ENCODE measurements around the gene PLEKHN1. TPM values are rescaled to one million over a fixed set of nuclear protein-coding genes. Genes with fewer than 3 reads are reported as not detected.

The PLEKHN1 gene
- total and polyA plus RNA-seq, 2 donors (not counting 3 experiments of a cell fraction or from before 2014, with no cell fraction given), result 0.29 to 0.88 TPM

DNA sequence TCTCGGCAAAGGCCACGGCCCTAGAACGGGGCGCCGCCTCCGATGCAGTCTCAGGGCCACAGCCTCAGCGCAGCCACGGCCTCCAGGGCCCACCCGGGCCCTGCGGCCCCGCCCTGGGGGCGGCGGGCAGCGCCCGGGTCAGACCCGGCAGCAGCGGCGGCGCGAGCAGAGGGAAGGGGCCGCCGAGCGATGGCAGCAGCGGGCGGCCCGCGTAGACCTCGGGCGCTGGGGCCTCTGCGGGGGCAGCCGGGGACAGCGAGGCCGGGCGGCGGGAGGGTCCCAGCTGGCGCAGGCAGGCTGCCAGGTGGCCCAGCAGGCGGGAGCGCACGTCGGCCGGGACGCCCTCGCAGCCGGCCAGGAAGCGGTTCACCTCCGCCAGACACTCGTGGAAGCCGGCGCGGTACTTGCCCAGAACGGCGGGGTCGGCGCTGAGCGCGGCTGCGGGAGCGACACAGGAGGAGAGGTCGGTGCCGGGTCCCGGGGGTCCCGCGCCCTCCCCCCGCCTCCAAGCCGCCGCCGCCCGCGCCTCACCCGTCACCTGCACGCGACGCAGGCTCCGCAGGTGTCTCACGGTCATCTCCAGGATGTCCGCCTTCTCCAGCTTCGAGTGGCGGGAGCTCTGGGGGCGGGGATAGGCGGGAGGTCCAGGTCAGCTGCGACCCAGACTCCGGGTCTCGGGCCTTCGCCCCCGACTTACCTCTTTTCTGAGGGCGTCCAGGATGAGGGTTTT is 32.9 kb downstream of the PLEKHN1 start:
- DNase-seq (ENCODE audit: low read depth, low spot score) (no peak), FAIRE-seq (peak; percentile 15)
- Histone ChIP-seq H3K4me1 (ENCODE audit: control insufficient read depth, extremely low read depth, insufficient read depth, low read length) (peaks cover 9% of the 10 kb centered on the region), H3K36me3 (ENCODE audit: control insufficient read depth in 2 of 2, extremely low read depth in 1 of 2, insufficient read depth in 2 of 2, low read length in 2 of 2) (no peaks in the 10 kb centered on the region), H3K9me1 (replicated peaks; ENCODE audit: control insufficient read depth, extremely low read depth, insufficient read depth, low read length) (no peaks in the 10 kb centered on the region), H3K9ac (replicated peaks; ENCODE audit: extremely low read depth, insufficient read depth, low read length) (peak overlapping the region; percentile 91), H3K27ac (ENCODE audit: insufficient read depth, low read depth, low read length) (no peak overlapping the region), H3K27me3 (ENCODE audit: control insufficient read depth in 2 of 2, insufficient read depth in 2 of 2, low read length in 2 of 2) (peaks cover 0 to 19% of the 10 kb centered on the region in 2 experiments), H3K79me2 (ENCODE audit: control insufficient read depth, insufficient read depth, low read length) (no peaks in the 10 kb centered on the region), H4K20me1 (replicated peaks; ENCODE audit: control insufficient read depth, extremely low read depth, insufficient read depth, low read length) (no peaks in the 10 kb centered on the region), H3K9me3 (replicated peaks; ENCODE audit: control insufficient read depth, insufficient read depth, low read length) (no peaks in the 10 kb centered on the region), H2AFZ (ENCODE audit: low read depth, low read length) (peak overlapping the region; percentile 50), H3K4me2 (ENCODE audit: insufficient read depth, low read length) (peak overlapping the region; percentile 72), H3K4me3 (replicated peaks in 1 of 3; ENCODE audit: insufficient read depth in 1 of 3, low read depth in 1 of 3, low read length in 3 of 3) (peak overlapping the region; percentile 11 to 55 (median 51))
- POLR2A ChIA-PET, result no interaction called here
- intact Hi-C loops (cut with micrococcal nuclease), result no loop called here
- TF ChIP-seq, protein P1, sequence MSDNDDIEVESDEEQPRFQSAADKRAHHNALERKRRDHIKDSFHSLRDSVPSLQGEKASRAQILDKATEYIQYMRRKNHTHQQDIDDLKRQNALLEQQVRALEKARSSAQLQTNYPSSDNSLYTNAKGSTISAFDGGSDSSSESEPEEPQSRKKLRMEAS (IDR thresholded peaks at IDR 0.05; ENCODE audit: insufficient read depth, insufficient read length), result no peak
- TF ChIP-seq EZH2 (IDR thresholded peaks at IDR 0.05; ENCODE audit: borderline replicate concordance, low read depth, low read length, severe bottlenecking), result peak; percentile 79
- TSS peak; percentile 32 for BruUV-seq (replicated peaks)
- CTCF ChIA-PET, result interaction anchor here (0.8 to 4.3 kb wide), 2 partner anchors 15 to 19 kb away, joined by 6 to 22 read pairs; partner anchors contain the start of gene AGRN
- dilution Hi-C loops (cut with MboI; ENCODE audit: extremely low pct_ligation_motif_present, low sequenced_read_pairs), result no loop called here

DNA sequence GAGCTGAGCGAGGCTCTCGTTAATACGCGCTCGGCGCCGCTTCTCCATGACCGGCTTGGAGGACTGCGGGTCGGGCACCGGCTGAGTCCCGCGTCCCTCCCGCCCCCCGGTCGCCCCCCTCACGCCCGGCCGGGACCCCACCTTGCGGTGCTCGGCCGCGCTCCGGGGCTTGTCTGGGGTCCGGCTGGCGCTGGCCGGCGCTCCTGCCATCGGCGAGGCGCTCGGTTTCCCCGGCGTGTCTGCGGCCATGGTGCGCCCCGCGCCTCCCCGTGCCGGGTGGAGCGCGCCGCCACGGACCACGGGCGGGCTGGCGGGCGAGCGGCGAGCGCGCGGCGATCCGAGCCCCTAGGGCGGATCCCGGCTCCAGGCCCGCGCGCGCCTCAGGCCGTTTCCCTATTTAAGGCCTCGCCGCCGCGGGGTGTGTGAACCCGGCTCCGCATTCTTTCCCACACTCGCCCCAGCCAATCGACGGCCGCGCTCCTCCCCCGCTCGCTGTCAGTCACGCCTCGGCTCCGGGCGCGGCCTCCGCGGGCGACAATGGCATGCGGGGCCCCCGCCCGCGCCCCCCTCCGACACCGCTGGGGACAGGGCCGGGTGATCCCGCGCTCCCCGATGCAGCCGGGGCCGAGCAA is 33.6 kb downstream of the PLEKHN1 start, which contains the start of gene HES4:
HES4 (minus strand) TSS at position 373 of the 632 bp plus-strand sequence; CDS start at position 249, 124 bp downstream.
- H3K4me2 ChIP-seq (ENCODE audit: insufficient read depth, low read length), result peak within 1 kb of the TSS; percentile 72
- peaks cover 0 to 19% of the 10 kb centered on the region in 2 experiments for H3K27me3 ChIP-seq (ENCODE audit: control insufficient read depth in 2 of 2, insufficient read depth in 2 of 2, low read length in 2 of 2)
- BruUV-seq (replicated peaks), result no TSS peak
- H4K20me1 ChIP-seq (replicated peaks; ENCODE audit: control insufficient read depth, extremely low read depth, insufficient read depth, low read length), result no peaks in the 10 kb centered on the region
- H3K79me2 ChIP-seq (ENCODE audit: control insufficient read depth, insufficient read depth, low read length), result no peaks in the 10 kb centered on the region
- CTCF ChIA-PET, result interaction anchor here (0.8 to 5.7 kb wide), 3 partner anchors 14 to 18 kb away, joined by 6 to 41 read pairs (median 22); partner anchors contain the start of genes AGRN and ISG15
- dilution Hi-C loops (cut with MboI; ENCODE audit: extremely low pct_ligation_motif_present, low sequenced_read_pairs) (no loop called here), intact Hi-C loops (cut with micrococcal nuclease) (loop anchor here (1.0 to 2.0 kb wide), 2 partner anchors 15 to 64 kb away; no protein-coding TSS in a partner anchor)
- DNase-seq (ENCODE audit: low read depth, low spot score), result peak; percentile 92
- peak within 1 kb of the TSS; percentile 47 to 55 (median 51) for H3K4me3 ChIP-seq (replicated peaks in 1 of 3; ENCODE audit: insufficient read depth in 1 of 3, low read depth in 1 of 3, low read length in 3 of 3)
- peak; percentile 85 for FAIRE-seq
- H3K9ac ChIP-seq (replicated peaks; ENCODE audit: extremely low read depth, insufficient read depth, low read length), result peak within 1 kb of the TSS; percentile 91
- H3K9me3 ChIP-seq (replicated peaks; ENCODE audit: control insufficient read depth, insufficient read depth, low read length), result no peaks in the 10 kb centered on the region
- no peaks in the 10 kb centered on the region for H3K9me1 ChIP-seq (replicated peaks; ENCODE audit: control insufficient read depth, extremely low read depth, insufficient read depth, low read length)
- H3K4me1 ChIP-seq (ENCODE audit: control insufficient read depth, extremely low read depth, insufficient read depth, low read length), result peaks cover 13% of the 10 kb centered on the region
- H3K27ac ChIP-seq (ENCODE audit: insufficient read depth, low read depth, low read length), result peak within 1 kb of the TSS; percentile 80
- POLR2A ChIA-PET, result no interaction called here
- TF ChIP-seq FOS (IDR thresholded peaks at IDR 0.05; ENCODE audit: borderline replicate concordance, insufficient read depth, low read length), result no peak
- TF ChIP-seq, protein P1 (IDR thresholded peaks at IDR 0.05; ENCODE audit: insufficient read depth, insufficient read length), result peak; percentile 7
- peak; percentile 69 for TF ChIP-seq POLR2A (IDR thresholded peaks at IDR 0.05; ENCODE audit: low read depth, low read length)
- no peaks in the 10 kb centered on the region for H3K36me3 ChIP-seq (ENCODE audit: control insufficient read depth in 2 of 2, extremely low read depth in 1 of 2, insufficient read depth in 2 of 2, low read length in 2 of 2)
- H2AFZ ChIP-seq (ENCODE audit: low read depth, low read length), result peak within 1 kb of the TSS; percentile 50

Measured in endothelial cell of umbilical vein (primary cell).